T47D (cell line): ENCODE data around the gene WIZ.

Source experiments
- DNase-seq, 2 experiments: peaks; one replicate each; pipeline versions ENCODE4 v3.0.0 to v3.0.0-alpha.2; 2011 to 2012; ENCODE audit warnings: low read depth in 1 of 2, low spot score in 1 of 2
- JUND ChIP-seq: IDR thresholded peaks from 2 replicates; pipeline ENCODE4 v1.6.1; 2012; ENCODE audit warnings: low read depth
- in situ Hi-C: cut with HindIII; loops from 2 replicates; pipeline ENCODE4 v1.10.0; 2016; ENCODE audit warnings: low sequenced_read_pairs, low pct_unique_long_range_greater_than_20kb

Gene WIZ

DNA sequence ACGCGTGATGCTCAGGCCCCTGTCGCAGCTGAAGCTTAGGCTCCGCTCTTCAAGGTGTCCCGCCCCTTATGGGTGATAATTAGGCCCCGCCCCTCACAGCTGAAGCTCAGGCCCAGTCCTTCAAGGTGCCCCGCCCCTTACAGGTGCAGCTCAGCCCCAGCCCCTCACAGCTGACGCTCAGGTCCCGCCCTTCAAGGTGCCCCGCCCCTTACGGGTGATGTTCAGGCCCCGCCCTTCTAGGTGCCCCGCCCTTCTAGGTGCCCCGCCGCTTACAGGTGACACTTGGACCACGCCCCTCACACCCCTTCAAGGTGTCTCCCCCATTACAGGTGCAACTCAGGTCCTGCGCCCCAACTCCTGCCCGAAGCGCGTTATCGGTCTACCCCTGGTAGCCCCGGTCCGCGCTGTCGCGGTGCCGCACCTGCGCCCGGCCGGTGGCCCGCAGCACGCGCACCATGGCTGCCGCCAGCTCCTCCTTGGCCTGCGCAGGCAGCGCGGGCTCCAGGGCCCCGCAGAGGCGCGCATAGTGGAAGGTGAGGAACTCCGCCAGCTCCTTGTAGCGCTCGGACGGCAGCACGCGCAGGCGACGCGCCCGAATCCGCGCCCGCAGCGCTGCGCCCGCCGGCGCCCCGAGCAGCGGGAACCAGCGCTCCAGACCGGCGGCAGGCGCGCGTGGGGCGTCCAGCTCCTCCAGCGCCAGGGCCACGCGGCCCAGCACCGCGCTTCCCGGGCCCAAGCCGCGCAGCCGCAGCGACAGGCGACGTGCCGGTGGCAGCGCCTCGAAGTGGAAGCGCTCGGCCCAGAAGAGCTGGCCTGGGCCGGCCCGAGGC lies 7.3 kb upstream of the WIZ start:
- DNase-seq, result peak in 1 of 2 experiments; percentile 56
- TF ChIP-seq JUND, result no peak
- in situ Hi-C loops, result no loop called here

DNA sequence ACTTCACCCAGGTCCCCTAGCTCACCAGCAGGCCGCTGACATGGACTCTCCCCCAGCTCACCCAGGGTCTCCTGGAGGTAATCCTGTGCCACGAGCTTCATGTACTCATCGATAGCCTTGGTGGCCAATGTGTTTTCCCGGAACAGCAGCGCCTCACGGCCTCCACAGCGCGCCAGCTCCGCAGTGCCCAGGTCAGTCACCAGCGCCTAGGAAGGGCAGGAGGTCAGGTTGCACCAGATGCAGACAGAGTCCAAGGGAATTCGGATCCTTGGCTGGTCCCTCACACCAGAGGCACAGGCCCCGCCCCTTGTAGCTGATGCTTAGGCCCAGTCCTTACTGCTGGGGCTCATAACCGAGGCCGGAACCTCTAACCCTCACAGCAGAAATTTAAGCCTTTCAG lies 6.7 kb upstream of the WIZ start:
- TF ChIP-seq JUND, result no peak
- in situ Hi-C loops, result no loop called here

DNA sequence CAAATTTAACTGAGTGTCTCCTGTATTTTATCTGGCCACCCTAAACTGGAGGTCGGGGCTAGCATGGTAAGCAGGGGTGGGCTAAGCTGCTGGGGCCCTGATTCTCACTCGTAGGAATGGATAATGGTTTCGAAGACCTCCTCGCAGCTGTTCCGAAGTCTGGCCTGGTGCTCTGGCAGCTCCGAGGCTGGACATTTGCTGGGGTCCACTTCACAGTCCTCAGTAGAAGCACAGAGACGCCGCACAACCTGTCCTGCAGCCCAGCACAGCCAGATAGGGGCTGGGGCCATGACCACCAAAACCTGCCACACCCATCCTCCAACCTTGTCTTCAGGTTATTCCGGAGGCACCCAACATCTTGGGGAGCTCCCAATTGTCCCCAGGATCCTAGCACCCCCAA lies 6.2 kb upstream of the WIZ start:
- DNase-seq, result no peak
- TF ChIP-seq JUND, result no peak
- in situ Hi-C loops, result no loop called here

More for the DNA sequence above, 6.7 kb upstream of the WIZ start:
- DNase-seq, result no peak

DNA sequence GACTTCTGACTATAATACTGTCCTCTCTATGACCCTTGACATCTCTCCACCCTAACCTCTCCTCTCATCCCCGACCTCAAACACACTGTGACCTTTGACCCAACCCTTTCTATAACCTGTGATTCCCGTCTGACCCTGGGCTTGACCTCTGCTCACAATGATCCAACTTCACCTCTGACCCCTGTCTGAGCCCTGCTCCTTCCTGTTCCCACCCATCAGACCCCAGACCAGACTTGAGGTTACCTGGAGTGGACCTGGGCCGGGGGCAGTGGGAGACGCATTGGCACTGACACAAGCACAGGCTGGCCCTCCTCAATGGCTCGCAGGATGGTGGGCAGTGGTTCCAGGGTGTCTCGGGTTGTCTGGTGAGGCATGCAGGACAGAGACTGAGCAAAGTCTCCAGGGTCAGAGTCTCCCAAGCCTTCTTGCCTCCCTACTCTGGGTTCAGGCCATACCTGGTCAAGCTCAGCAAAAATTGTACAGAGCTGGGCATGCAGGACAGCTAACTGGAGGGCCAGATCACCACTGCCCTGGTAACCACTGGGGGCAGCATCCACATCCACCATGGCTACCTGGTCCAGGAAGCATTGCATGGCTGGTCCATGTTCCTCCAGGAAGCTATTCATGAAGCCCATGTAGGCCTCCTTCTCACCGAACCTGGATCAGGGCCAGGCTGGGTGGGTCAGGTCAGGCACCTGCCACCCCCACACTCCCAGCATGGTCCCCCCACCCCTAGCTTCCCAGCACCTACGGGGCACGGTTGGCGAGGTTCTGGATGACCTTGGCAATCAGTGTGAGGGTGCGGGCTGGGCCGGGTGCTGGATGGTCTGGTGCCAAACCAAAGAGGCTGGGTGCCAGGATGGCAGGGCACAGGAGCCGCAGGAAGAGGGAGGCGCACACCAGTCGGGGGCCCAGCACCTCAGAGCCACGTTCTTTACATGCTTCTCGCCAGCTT lies 4.4 kb upstream of the WIZ start:
- TF ChIP-seq JUND, result no peak
- in situ Hi-C loops, result no loop called here

DNA sequence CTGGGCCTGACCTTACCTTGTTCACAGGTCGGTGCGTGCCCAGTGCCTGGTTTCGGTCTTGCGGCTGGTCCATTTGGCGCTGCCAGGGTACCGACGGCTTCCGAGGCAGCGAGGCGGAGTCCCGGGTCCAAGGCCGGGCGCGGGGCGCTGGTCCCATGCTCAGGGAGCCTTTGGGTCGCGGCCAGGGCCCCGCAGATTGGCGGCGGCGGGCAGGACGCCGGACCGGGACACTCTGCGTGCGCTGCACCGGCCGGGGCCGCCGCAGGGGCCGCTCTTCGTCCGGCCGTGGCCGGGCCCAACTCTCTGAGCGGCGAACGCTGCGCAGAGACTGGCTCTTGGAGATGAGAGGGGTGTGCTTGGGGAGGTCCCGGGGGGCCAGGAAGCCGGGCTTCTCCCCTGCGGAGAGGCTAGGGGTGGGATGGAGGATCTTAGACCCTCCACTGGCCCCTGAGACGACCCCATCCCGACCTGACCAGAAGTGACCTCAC lies 3.4 kb upstream of the WIZ start:
- DNase-seq, result peak in 1 of 2 experiments; percentile 67
- no peak for TF ChIP-seq JUND
- in situ Hi-C loops, result no loop called here

More for the DNA sequence above, 4.4 kb upstream of the WIZ start:
- peak in 1 of 2 experiments; percentile 51 for DNase-seq

DNA sequence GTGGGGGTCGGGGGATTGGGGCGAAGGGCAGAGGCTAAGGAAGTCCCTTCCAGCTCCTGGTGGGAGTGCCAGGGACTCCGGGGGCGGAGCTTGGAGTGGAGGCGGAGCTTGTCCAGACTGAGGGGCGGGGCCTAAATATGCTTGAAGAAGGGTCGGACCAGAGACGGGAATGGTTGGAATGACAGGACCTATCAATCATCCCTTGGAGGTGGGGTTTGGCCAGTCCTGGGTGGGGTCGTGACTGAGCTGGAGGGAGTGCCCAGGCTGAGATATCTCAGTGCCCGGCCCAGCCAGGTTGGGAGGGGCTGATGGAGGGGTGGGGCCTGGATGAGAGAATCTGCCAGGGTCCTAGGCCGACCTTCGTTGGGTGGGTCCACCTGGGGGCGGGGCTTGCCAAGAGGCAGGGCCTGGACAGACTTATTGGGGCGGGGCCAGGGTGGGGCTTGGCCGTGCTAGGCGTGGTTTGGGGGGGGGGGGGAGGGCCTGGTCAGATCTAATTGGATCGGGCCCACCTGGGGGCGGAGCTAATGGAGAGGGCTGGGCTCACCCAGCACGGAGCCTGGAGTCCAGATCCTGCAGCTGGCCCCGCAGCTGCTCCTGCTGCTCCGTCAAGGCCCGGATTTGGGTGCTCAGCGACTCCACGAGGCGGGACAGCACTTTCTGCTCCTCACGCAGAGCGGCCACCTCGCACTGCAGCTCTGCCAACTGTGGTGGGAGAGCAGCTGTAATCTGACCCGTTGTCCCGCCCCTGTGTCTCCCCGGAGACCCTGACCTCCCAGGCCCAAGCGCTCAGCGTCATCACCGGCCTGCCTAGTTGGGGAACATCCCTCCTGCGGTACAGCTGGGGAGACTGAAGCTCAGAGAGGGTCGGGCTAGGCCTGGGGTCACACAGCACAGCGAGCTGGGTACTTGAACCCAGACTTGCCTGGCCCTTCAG lies 2.6 kb upstream of the WIZ start:
- in situ Hi-C loops, result no loop called here
- DNase-seq, result peak; percentile 98
- no peak for TF ChIP-seq JUND

DNA sequence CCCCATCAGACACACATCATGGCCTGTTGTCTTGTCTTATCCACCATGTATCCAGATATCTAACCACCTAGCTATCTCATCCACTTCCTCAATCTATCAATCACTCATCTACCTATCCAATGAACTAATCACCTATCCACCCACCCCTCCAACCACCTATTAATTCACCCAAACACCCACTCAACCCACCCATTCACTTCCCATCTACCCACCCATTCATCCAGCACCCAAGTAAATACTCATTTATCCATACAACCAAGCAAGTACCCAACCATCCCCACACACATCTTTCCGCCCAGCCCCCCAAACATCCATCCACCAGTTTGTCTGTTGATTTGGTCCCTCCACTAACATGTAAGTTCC lies 753 bp upstream of the WIZ start:
- DNase-seq, result no peak
- in situ Hi-C loops, result no loop called here
- no peak for TF ChIP-seq JUND

DNA sequence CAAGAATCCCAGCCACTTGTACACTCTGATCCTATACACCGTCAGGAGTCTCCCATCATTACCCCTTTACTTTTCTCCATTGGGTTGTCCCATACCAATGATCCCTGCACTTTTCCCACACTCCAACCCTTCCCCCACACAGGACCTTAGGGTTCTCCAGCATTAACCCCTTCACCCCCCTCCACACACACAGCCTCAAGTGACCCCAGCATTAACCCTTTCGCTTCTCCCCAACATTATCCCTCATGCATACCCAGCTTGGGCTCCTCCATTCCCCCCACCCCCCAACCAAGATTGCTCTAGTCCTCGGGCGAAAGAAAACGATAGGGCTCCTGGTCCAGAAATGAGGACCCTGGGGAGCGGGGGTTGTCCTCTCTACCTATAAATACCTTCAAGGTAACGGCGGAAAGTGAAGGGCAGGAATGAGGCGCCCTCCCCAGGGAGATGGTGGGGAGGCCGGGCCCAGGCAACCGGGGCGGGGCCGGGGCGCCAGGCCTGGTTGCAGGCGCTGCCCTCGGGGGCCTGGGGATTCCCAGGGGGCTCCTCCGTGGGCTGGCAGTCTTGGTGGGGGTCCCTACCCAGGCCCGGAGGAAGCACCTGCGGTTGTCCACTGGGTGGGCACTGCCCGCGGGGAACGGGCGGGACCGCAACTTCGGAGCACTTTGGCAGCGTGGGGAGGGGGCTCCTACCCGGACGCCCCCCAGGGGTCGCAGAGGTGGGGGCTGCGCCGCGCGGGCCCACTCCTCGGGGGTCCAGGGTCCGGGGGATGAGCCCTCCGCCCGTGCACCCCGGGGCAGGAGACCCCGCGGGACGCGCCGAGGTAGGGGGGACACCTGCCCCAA lies 757 bp downstream of the WIZ start:
- in situ Hi-C loops, result no loop called here
- peak in 1 of 2 experiments; percentile 42 for DNase-seq
- no peak for TF ChIP-seq JUND

DNA sequence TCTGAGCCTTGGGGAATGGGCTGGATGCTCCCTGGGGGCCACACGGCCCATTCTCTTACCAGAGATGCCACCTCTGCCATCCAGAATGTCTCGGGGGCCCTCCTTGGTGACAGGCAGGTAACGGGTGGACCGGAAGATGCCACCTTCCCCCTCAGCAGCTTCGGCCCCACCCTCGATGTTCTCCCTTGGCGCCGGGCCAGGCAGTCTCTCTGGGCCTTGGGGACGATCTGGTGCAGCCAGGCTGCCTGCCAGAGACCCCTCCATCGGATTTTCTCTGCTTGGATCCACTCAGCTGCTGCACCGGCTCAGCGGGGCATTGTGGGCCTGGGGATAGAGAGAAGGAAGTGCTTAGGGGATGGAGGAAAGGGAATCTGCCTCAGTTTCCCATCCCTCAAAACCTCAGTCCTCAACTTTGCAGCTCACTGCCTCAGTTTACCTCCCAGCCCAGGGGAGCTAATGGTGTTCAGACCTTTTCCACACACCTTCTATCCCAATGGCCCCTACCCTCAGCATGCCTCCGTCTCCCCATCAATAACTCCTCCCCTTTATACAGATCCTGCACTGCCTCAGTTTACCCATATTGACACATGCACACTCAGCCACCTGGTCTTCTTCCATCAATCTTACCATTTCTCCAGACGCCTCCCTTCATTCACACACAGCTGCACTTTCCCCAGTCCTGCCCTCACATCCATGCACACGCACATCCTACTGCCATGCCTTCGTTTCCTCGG lies 1.5 kb downstream of the WIZ start:
- no peak for TF ChIP-seq JUND
- in situ Hi-C loops, result no loop called here
- no peak for DNase-seq

DNA sequence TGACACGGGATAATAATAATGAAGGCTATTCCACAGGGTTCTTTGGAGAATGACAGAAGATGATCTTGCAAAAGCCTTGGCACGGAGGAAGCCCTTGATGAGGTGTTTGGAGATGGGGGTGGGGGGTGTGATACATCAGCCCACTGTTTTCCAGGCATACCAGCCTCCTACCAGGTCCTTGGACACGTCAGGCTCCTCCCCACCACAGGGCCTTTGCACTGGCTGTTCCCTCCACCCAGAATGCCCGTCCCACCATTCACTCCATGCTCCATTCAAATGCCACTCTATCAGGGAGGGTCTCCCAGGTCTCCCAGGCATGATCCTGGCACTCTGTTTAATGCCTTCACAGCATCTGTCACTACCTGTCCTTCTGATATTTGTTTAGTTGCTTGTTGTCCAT lies 2.7 kb downstream of the WIZ start:
- no peak for TF ChIP-seq JUND
- in situ Hi-C loops, result no loop called here
- no peak for DNase-seq
